K562 (cell line): Measurements from ENCODE around the gene ZZZ3. TPM values are rescaled to one million over a fixed set of nuclear protein-coding genes. Genes with fewer than 3 reads are reported as not detected.
A peak's percentile ranks its signal among the peaks of the same experiment; 100 is the strongest.

ENCODE experiments used
- ARNT ChIP-seq, 2 experiments: fragments of 450-650 bp; IDR thresholded peaks; 2 replicates each; pipeline ENCODE4 v1.6.1; 2016; ENCODE audit warnings: mild to moderate bottlenecking in 1 of 2
- BACH1 ChIP-seq: fragments of 200-800 bp; sonication (Bioruptor generic); IDR thresholded peaks from 2 replicates; pipeline ENCODE4 v1.6.1; 2016; ENCODE audit warnings: missing genetic modification characterization, missing compliant biosample characterization
- BCOR ChIP-seq: fragments of 450-650 bp; IDR thresholded peaks from 2 replicates; pipeline ENCODE4 v1.6.1; 2016
- DDX20 ChIP-seq: fragments of 450-650 bp; IDR thresholded peaks from 2 replicates; pipeline ENCODE4 v1.6.1; 2016; ENCODE audit warnings: missing genetic modification characterization, low read depth, mild to moderate bottlenecking, missing compliant biosample characterization, moderate library complexity
- EP400 ChIP-seq: fragments of 450-650 bp; IDR thresholded peaks from 2 replicates; pipeline ENCODE4 v1.6.1; 2017; ENCODE audit warnings: antibody characterized with exemption, mild to moderate bottlenecking, moderate library complexity
- FOXM1 ChIP-seq, 2 experiments: fragments of 450-650 bp in 1 of 2; sonication (generic) in 1 of 2; formaldehyde crosslinking in 1 of 2; IDR thresholded peaks; 2 replicates each; pipeline versions ENCODE4 v1.6.1 to v1.9.0; 2017 to 2022; ENCODE audit warnings: low read depth in 2 of 2, mild to moderate bottlenecking in 2 of 2, missing genetic modification reagents in 1 of 2, moderate library complexity in 1 of 2
- GATAD2A ChIP-seq: fragments of 450-650 bp; IDR thresholded peaks from 2 replicates; pipeline ENCODE4 v1.6.1; 2017
- HEY1 ChIP-seq: fragments of 250-450 bp; sonication (Bioruptor Pico); IDR thresholded peaks from 2 replicates; pipeline ENCODE4 v1.5.0; 2020; ENCODE audit warnings: mild to moderate bottlenecking, moderate library complexity, borderline replicate concordance
- MTA1 ChIP-seq: fragments of 450-650 bp; IDR thresholded peaks from 2 replicates; pipeline ENCODE4 v1.6.1; 2017; ENCODE audit warnings: borderline replicate concordance
- MXD1 ChIP-seq: fragments of 250-450 bp; sonication (Bioruptor Pico); IDR thresholded peaks from 2 replicates; pipeline ENCODE4 v1.8.0; 2021; ENCODE audit warnings: borderline replicate concordance, mild to moderate bottlenecking, moderate library complexity; ENCODE audit not compliant: poor library complexity, severe bottlenecking
- POLR3A ChIP-seq: IDR thresholded peaks from 2 replicates; pipeline ENCODE4 v1.6.1; 2011; ENCODE audit warnings: borderline replicate concordance, mild to moderate bottlenecking, moderate library complexity; ENCODE audit not compliant: insufficient read length, insufficient read depth; ENCODE audit errors: extremely low read depth
- TBP ChIP-seq: optimal IDR thresholded peaks from 2 replicates; pipeline ENCODE3; 2011; ENCODE audit warnings: low read depth, low read length, improper control_type of control experiment
- XRCC5 ChIP-seq: fragments of 200-400 bp; formaldehyde crosslinking; IDR thresholded peaks from 2 replicates; pipeline ENCODE4 v1.6.1; 2017; ENCODE audit warnings: low read depth, mild to moderate bottlenecking, low read length
- ZBTB11 ChIP-seq, 3 experiments: fragments of 200-800 bp in 1 of 3; fragments of 250-450 bp in 1 of 3; fragments of 450-650 bp in 1 of 3; sonication (Bioruptor Pico) in 1 of 3; sonication (Bioruptor generic) in 1 of 3; formaldehyde crosslinking in 1 of 3; IDR thresholded peaks; 2 replicates each; pipeline versions ENCODE4 v1.6.1 to v1.8.0; 2016 to 2022; ENCODE audit warnings: mild to moderate bottlenecking in 2 of 3, missing genetic modification characterization in 2 of 3, missing compliant biosample characterization in 1 of 3, moderate library complexity in 1 of 3
- ZNF197 ChIP-seq: fragments of 200-800 bp; sonication (Bioruptor generic); IDR thresholded peaks from 2 replicates; pipeline ENCODE4 v1.6.1; 2016; ENCODE audit warnings: low read depth, missing genetic modification characterization, missing compliant biosample characterization
- ZNF584 ChIP-seq: fragments of 200-800 bp; sonication (Bioruptor generic); IDR thresholded peaks from 2 replicates; pipeline ENCODE4 v1.6.1; 2016; ENCODE audit warnings: low read depth, mild to moderate bottlenecking, missing genetic modification characterization, missing compliant biosample characterization
- ZNF592 ChIP-seq: fragments of 450-650 bp; IDR thresholded peaks from 2 replicates; pipeline ENCODE4 v1.6.1; 2017; ENCODE audit warnings: antibody characterized with exemption, mild to moderate bottlenecking
- polyA plus RNA-seq, 8 experiments: library from polyadenylated mRNA; depleted of rRNA in 4 of 8; stranded (reverse) in 5 of 8; unstranded in 3 of 8; fragments of >200 nt; fragmentation: Nextera tagmentation in 2 of 8; fragmentation: Illumina TruSeq in 1 of 8; extraction: Ambion mirVana in 2 of 8; extraction: Trizol in 1 of 8; gene quantifications; 2 replicates each; pipeline versions ENCODE4 v1.2.1 to v1.2.3, GENCODE V29; 2011 to 2014; ENCODE audit warnings: inconsistent platforms in 1 of 8, missing spikeins in 1 of 8
- total RNA-seq, 7 experiments: library from RNA; depleted of rRNA in 6 of 7; stranded (reverse); fragments of >200 nt in 6 of 7; fragmentation: Illumina TruSeq in 2 of 7; extraction: Trizol in 2 of 7; gene quantifications; 2 replicates each; pipeline versions ENCODE4 v1.2.1 to v1.2.3, GENCODE V29; 2011 to 2021; ENCODE audit warnings: low replicate concordance in 1 of 7

ZZZ3 gene
- total and polyA plus RNA-seq, 9 of the 15 experiments (the other 6 are each of a cell fraction or from before 2014, with no cell fraction given): 13.9 to 64.0 (median 36.7) TPM

GRCh38 chr1:77683160-77684148, 996 bp upstream of the ZZZ3 start (continued):
- TF ChIP-seq DDX20 (tag) (no peak), ZBTB11 (CRISPR knock-in tag; IDR thresholded peaks at IDR 0.05) (peak in 2 of 3 experiments; percentile 88 to 97; a peak in 4 of 6 replicates), HEY1 (CRISPR knock-in tag) (no peak), ZNF592 (peak; percentile 63; the same call in 1 of the 2 replicates), ZNF584 (no peak), BACH1 (tag) (no peak), XRCC5 (no peak; the same call in none of the 2 replicates), BCOR (no peak), EP400 (peak; percentile 80; the same call in 1 of the 2 replicates), TBP (peak; percentile 38), ZNF197 (CRISPR knock-in tag) (0 out of 2 replicates have a peak, but pooled peaks have one; percentile 58), FOXM1 (IDR thresholded peaks at IDR 0.05; ENCODE audit: low read depth) (no peak), FOXM1 (CRISPR knock-in tag; IDR thresholded peaks at IDR 0.05; ENCODE audit: low read depth) (no peak; the same call in none of the 2 replicates), MXD1 (CRISPR knock-in tag) (peak; percentile 64), ARNT (IDR thresholded peaks at IDR 0.05) (no peak), MTA1 (no peak), POLR3A (no peak), GATAD2A (0 out of 2 replicates have a peak, but pooled peaks have one; percentile 32)
